Measurements from ENCODE around the gene MTFMT.

MTFMT gene

DNA sequence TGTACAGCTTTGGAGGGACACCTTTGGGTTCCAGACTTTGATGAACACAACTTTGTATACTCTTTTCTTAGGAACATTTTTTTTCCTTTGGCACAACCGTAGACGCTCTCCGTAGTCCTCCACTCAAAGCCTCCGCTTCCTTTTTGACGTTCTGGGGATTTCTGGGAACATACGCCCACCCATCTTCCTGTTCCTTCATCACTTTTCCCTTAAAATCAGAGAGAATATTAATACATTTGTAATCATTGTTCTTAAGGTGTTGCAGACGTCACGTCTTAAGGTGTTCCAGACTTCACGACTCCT, 39.3 kb downstream of the MTFMT start:
- no peak for DNase-seq (ENCODE audit: low read depth)
- TF ChIP-seq, protein P1, sequence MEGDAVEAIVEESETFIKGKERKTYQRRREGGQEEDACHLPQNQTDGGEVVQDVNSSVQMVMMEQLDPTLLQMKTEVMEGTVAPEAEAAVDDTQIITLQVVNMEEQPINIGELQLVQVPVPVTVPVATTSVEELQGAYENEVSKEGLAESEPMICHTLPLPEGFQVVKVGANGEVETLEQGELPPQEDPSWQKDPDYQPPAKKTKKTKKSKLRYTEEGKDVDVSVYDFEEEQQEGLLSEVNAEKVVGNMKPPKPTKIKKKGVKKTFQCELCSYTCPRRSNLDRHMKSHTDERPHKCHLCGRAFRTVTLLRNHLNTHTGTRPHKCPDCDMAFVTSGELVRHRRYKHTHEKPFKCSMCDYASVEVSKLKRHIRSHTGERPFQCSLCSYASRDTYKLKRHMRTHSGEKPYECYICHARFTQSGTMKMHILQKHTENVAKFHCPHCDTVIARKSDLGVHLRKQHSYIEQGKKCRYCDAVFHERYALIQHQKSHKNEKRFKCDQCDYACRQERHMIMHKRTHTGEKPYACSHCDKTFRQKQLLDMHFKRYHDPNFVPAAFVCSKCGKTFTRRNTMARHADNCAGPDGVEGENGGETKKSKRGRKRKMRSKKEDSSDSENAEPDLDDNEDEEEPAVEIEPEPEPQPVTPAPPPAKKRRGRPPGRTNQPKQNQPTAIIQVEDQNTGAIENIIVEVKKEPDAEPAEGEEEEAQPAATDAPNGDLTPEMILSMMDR (conservative IDR thresholded peaks at IDR 0.05; ENCODE audit: control insufficient read depth, insufficient read depth, low read depth, low read length), result no peak
- peak overlapping the region; percentile 79 for H3K4me3 ChIP-seq (ENCODE audit: control insufficient read depth, low read depth, low read length)

DNA sequence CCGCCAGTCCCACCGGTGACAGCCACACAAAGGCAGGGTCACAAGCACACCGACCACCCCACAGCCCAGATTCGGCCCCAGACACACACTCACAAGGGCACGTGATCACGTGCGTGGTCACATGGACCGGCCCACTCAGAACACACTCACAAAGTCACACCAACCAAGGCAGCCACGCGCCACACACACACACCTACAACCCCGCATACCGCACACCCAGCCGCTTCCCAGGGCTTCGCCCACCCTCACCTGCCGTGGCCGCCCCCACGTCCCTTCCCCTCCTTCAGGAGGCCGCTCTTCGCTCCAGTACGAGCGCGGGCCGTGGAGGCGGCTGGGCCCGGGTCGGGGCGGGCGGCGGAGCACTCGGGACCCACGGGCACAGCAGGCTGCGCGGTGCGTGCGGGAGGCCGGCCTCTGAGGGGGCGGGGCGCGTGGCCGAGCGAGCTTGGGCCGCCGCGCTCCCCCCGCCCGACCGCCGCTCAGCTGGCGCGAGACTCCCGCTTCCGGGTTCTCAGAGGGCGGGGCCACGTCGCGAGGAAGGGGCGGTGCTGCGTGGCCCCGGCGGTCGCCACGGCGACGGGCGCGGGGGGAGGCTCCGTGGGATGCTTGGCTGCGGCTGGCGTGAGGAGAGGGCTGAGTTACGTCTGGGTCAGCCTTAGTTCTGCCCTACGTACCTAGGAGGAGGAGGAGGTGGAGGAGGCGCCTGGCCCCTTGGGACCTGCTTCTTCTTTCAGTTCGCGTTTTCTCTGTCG, 39.8 kb downstream of the MTFMT start, which contains the start of gene SPG21:
Gene SPG21, minus strand, starts transcription at position 499 of the 752 bp plus-strand sequence. CDS start 6,345 bp downstream, outside the sequence.
- DNase-seq (ENCODE audit: low read depth), result peak; percentile 88
- TF ChIP-seq, protein P1 (conservative IDR thresholded peaks at IDR 0.05; ENCODE audit: control insufficient read depth, insufficient read depth, low read depth, low read length), result no peak
- H3K4me3 ChIP-seq (ENCODE audit: control insufficient read depth, low read depth, low read length), result peak within 1 kb of the TSS; percentile 90

GRCh38 chr15:64987136-64987535, 42.3 kb downstream of the MTFMT start:
- no peak overlapping the region for H3K4me3 ChIP-seq (ENCODE audit: control insufficient read depth, low read depth, low read length)
- DNase-seq (ENCODE audit: low read depth), result peak; percentile 56
- TF ChIP-seq, protein P1 (conservative IDR thresholded peaks at IDR 0.05; ENCODE audit: control insufficient read depth, insufficient read depth, low read depth, low read length), result no peak

GRCh38 chr15:64985366-64986033, 43.9 kb downstream of the MTFMT start:
- H3K4me3 ChIP-seq (ENCODE audit: control insufficient read depth, low read depth, low read length), result no peak overlapping the region
- DNase-seq (ENCODE audit: low read depth), result peak; percentile 34
- TF ChIP-seq, protein P1 (conservative IDR thresholded peaks at IDR 0.05; ENCODE audit: control insufficient read depth, insufficient read depth, low read depth, low read length), result no peak

DNA sequence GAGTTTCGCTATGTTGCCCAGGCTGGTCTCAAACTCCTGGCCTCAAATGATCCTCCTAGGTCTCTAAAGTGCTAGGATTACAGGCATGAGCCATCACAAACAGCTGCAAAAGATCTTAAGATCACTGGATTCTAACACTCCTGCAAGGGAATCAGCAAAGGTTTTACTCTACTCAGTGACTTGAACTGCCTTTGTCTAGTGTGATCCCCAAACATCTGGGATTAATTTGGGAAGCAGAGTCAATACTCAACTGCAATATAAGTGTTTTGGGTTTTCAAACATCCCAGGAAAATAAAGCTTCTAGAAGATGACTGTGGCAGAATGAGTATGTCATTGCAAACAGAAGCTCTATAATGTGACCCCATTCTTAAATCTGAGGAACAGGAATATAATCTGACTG, 47.0 kb downstream of the MTFMT start:
- no peak overlapping the region for H3K4me3 ChIP-seq (ENCODE audit: control insufficient read depth, low read depth, low read length)
- peak; percentile 74 for DNase-seq (ENCODE audit: low read depth)
- TF ChIP-seq, protein P1 (conservative IDR thresholded peaks at IDR 0.05; ENCODE audit: control insufficient read depth, insufficient read depth, low read depth, low read length), result no peak

- no peak for DNase-seq (ENCODE audit: low read depth)
- no peak overlapping the region for H3K4me3 ChIP-seq (ENCODE audit: control insufficient read depth, low read depth, low read length)
These were observed 47.5 kb downstream of the MTFMT start for GRCh38 chr15:64981812-64982431.

More at GRCh38 chr15:64981812-64982431, 47.5 kb downstream of the MTFMT start:
- TF ChIP-seq, protein P1 (conservative IDR thresholded peaks at IDR 0.05; ENCODE audit: control insufficient read depth, insufficient read depth, low read depth, low read length), result no peak
